HT-29 (cell line): ENCODE results near the gene SPOCD1. TPM values are rescaled to one million over a fixed set of nuclear protein-coding genes. Genes with fewer than 3 reads are reported as not detected.

Source experiments
- small RNA-seq: library from RNA; depleted of rRNA; stranded (forward); fragments of <200 nt; gene quantifications from one replicate; pipeline ENCODE3, GENCODE V24; 2014
- total RNA-seq: library from RNA; depleted of rRNA; stranded (reverse); fragments of >200 nt; shearing (Covaris generic); gene quantifications from 2 replicates; pipeline ENCODE4 v1.2.3, GENCODE V29; 2014; rRNA removed

Gene SPOCD1
- total RNA-seq, 1 experiment from 2014 or later = 0.20 TPM

Small RNAs within 50 kb of the gene (small RNA-seq; reads per million reads assigned to genes)
- not detected for gene MIR4254

Other genes starting within 250 kb of the SPOCD1 start
- 596 and 628 TPM in 2 replicates for gene TINAGL1, start 239.5 kb downstream of the SPOCD1 start, total RNA-seq
- not detected in 2 replicates for gene HCRTR1, start 198.3 kb downstream of the SPOCD1 start, total RNA-seq
- gene PEF1, start 171.1 kb downstream of the SPOCD1 start, total RNA-seq = 114 and 119 TPM in 2 replicates
- gene COL16A1, start 112.0 kb downstream of the SPOCD1 start, total RNA-seq = 31.0 and 37.5 TPM in 2 replicates
- gene ADGRB2, start 51.7 kb downstream of the SPOCD1 start, total RNA-seq = 1.2 and 2.2 TPM in 2 replicates
- 198 and 218 TPM in 2 replicates for gene PTP4A2, start 122.3 kb upstream of the SPOCD1 start, total RNA-seq
- gene KHDRBS1, start 197.8 kb upstream of the SPOCD1 start, total RNA-seq = 75.2 and 90.4 TPM in 2 replicates